Measurements from ENCODE around the gene MTMR11.

Gene MTMR11

GRCh38 chr1:149936170-149936991 is at the start of gene MTMR11:
Gene MTMR11, minus strand, starts transcription at chr1:149936879. Its CDS starts 232 bp downstream, at chr1:149936647.
- H3K27ac ChIP-seq: no peak within 1 kb of the TSS; the same call in 1 of the 2 replicates
- TF ChIP-seq CTCF (conservative IDR thresholded peaks at IDR 0.05): no peak

DNA sequence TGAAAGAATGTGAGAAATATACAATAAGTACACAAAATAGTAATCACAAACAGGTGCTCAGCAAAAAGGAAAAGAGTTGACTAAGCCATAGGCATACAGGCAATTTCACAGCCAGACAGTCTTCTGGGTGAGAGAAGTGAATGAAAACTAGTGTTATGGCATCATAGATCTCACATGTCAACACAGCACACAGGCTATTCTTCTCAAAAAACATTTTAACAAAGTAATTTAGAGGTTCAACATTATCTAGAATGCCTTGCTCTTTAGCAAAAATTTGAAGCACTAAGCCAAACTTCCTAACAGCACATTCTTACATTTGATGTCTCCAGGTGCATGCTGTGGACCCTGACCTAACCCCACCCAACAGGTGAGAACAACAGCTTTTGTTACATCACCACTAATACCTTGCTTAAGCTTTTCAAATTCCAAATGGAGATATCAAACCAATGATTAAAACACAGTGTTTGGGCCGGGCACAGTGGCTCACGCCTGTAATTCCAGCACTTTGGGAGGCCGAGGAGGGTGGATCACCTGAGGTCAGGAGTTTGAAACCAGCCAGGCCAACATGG is 43.4 kb upstream of the MTMR11 start:
- H3K27ac ChIP-seq: no peak overlapping the region
- no peak for TF ChIP-seq CTCF (conservative IDR thresholded peaks at IDR 0.05)

DNA sequence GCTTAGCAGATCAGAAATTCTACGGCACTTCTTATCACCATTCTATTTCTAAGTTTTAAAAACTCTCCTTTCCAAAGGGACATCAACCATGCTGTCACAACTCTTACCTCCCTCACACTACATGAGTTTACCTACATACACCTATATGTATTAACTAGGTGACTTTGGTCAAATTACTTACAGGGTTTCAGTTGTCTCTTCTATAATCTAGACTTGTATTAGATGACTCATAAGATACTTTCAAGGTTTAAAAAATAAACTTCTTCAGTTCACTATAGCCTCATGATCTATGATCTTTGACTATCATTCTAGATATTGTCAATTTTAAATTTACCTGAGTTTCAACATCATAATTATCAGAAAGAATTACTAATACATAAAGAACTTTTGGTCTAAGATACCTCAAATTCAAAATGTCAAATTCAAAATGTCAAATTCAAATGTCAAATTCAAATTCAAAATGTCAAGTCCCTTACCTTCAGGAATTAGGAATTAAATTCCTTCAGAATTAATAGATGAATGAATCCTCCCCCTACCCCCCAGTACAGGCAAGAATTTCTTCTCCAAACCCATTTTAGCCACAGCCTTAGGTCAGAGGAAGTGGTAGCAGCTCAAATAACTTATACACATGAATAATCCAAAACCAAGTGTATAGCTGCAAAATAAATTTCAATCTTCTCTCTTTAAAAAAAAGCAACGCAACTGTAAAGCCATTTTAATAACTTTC is 42.7 kb upstream of the MTMR11 start:
- TF ChIP-seq CTCF (conservative IDR thresholded peaks at IDR 0.05): no peak
- no peak overlapping the region for H3K27ac ChIP-seq

DNA sequence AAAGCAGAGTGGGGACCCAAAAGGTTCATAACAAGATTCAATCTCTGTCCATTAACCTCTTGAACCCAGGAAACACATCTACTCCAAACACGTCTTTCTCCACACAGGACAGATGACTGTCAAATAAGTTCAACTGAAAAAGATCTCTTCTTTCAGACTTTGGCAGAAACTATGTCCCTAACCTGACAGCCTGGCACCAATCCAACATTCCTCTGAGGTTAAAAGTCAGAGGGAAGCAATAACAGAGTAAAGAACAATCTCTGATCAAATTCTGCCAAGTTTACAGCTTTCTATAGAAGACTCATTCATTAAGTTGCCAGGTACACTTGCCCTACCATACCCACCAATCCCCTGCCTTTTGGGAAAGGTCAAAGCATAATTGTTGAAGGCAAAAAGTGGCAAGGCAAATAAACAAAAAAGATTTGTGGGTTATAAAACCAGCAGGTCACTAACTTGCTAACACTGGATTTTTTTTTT is 41.9 kb upstream of the MTMR11 start:
- H3K27ac ChIP-seq: no peak overlapping the region
- no peak for TF ChIP-seq CTCF (conservative IDR thresholded peaks at IDR 0.05)

DNA sequence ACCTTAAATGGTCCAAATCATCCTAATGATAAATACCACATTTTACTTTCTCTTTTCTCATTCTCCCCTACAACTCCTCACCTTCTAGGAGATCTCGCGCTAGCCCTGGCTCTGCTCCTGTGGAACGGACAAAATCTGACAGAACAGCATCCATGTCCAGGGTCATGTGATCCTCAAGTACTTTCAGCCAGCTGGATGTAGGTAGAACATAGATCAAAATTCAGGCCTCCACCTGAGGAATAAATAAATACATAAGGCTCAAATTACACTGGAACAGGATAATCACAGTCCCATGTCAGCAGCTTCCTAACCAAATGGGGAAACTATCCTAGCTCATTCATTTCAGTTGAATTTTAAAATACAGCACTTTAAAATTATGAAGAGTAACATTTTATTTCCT is 40.7 kb upstream of the MTMR11 start:
- TF ChIP-seq CTCF (conservative IDR thresholded peaks at IDR 0.05): no peak
- no peak overlapping the region for H3K27ac ChIP-seq

- no peak for TF ChIP-seq CTCF (conservative IDR thresholded peaks at IDR 0.05)
- no peak overlapping the region for H3K27ac ChIP-seq
These were observed 35.9 kb upstream of the MTMR11 start for GRCh38 chr1:149972547-149972946.

GRCh38 chr1:149967646-149968045 is 31.0 kb upstream of the MTMR11 start:
- no peak for TF ChIP-seq CTCF (conservative IDR thresholded peaks at IDR 0.05)
- no peak overlapping the region for H3K27ac ChIP-seq

Data from VCaP (cell line).